GM10266 (cell line): ENCODE data around the gene DPP10.

Experiments used
- DNase-seq: peaks from one replicate; pipeline ENCODE4 v3.0.0; 2012; ENCODE audit errors: extremely low spot score
- CTCF ChIP-seq: IDR thresholded peaks from 2 replicates; pipeline ENCODE4 v1.5.1; 2012; ENCODE audit warnings: mild to moderate bottlenecking, low read depth; ENCODE audit not compliant: control insufficient read depth, insufficient read depth; ENCODE audit errors: missing control alignments

Gene DPP10

DNA sequence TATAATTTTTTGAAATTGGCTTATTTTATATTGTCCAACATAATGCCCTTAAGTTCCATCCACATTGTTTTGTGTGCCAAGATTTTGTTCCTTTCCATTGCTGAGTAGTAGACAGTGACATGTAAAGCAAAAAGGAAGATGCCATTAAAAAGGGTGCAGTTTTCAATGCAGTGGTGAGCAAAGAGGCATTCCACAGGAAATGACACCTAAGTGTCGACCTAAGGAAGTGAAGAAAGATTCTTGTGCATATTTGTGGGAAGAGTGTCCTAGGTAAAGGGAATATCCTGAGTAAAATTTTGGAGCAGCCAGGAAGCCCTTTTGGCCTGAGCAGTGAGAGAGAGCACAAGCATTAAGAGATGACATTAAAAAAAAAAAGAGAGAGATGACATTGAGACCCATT, 1099.9 kb downstream of the DPP10 start:
- no peak for TF ChIP-seq CTCF
- DNase-seq: no peak

DNA sequence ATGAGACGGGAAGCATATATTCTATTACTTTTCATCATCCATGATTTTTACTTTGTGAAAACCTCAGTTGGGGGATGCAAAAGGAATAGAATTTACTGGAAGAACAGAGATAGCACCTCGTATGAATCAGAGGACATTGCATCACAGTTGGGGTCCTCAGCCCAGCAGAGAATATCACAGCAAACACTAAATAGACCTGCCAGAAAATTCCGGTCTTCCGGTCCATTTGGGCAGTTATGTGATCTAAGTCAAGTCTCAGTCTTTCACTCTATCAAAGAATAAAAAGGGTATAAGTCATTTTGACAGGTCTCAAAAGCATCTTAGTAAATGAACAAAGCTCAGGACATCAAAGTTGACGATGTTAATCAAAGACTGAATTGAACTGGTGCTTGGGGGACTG, 1100.6 kb downstream of the DPP10 start:
- TF ChIP-seq CTCF: no peak

GRCh38 chr2:115543461-115543860, 1101.0 kb downstream of the DPP10 start:
- DNase-seq: no peak
- no peak for TF ChIP-seq CTCF

More for the DNA sequence above, 1100.6 kb downstream of the DPP10 start:
- no peak for DNase-seq

- no peak for DNase-seq
- TF ChIP-seq CTCF: no peak
These were observed 1107.2 kb downstream of the DPP10 start for GRCh38 chr2:115549611-115550130.

DNA sequence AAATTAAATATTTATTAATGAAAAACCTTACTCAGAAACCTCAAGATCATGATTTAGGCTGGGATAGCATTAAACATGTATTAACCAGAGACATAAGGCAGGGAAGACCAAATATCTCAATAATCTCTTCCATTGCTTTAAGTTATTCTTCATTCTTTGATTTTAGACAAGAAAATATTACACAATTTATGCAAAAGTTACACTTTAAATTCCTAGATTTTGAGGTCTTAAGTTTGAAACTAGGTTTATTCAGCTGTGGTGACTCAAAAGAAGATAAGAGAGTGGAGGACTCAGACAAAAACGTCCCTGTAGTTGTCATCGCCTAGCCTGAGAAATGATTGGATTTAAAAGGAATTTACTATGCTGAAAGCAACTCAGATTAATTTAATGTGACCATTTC, 1110.3 kb downstream of the DPP10 start:
- DNase-seq: no peak
- no peak for TF ChIP-seq CTCF

GRCh38 chr2:115554153-115554552, 1111.7 kb downstream of the DPP10 start:
- TF ChIP-seq CTCF: no peak
- no peak for DNase-seq

DNA sequence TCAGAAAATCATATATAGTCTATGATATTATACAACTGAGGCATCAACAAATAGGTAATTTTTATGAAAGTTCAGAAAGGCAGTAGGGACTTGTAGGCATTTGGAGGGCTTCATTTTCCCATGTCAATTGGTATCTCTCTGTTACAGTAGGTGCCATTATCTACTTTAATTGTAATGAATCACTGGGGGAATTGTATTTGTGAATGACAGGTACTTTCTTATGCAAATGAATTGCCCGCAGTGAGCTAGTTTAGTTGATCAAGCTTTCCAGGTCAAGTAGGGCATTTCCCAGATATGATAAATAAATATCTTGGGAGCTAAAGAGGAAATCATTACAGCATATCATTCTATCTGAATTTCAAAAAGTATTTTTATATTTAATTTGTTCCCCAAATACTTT, 1116.3 kb downstream of the DPP10 start:
- TF ChIP-seq CTCF: no peak
- no peak for DNase-seq

DNA sequence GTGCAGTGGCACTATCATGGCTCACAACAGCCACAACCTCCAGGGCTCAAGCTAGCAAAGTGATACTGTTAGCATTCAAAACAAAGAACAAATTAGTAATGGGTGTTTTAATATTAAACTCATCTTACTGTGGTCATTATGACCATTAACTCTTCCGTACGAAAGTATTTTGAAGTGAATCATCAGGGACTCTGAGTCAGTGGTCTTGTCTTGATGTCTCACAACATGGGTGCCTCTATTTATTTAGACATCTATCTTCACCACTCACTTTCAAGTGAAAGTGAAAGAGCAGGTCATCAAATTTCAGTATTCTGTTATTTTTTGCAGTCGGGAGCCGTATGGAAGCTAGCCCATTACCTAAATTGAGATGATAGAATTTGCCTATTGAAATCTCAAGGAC, 1118.2 kb downstream of the DPP10 start:
- DNase-seq: no peak
- TF ChIP-seq CTCF: no peak
